ENCODE data around the gene NRP2.

GRCh38 chr2:205686783-205687640 lies 4.7 kb downstream of the NRP2 start:
- TF ChIP-seq, protein P1, sequence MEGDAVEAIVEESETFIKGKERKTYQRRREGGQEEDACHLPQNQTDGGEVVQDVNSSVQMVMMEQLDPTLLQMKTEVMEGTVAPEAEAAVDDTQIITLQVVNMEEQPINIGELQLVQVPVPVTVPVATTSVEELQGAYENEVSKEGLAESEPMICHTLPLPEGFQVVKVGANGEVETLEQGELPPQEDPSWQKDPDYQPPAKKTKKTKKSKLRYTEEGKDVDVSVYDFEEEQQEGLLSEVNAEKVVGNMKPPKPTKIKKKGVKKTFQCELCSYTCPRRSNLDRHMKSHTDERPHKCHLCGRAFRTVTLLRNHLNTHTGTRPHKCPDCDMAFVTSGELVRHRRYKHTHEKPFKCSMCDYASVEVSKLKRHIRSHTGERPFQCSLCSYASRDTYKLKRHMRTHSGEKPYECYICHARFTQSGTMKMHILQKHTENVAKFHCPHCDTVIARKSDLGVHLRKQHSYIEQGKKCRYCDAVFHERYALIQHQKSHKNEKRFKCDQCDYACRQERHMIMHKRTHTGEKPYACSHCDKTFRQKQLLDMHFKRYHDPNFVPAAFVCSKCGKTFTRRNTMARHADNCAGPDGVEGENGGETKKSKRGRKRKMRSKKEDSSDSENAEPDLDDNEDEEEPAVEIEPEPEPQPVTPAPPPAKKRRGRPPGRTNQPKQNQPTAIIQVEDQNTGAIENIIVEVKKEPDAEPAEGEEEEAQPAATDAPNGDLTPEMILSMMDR (IDR thresholded peaks at IDR 0.05): peak; percentile 42
- TF ChIP-seq EZH2phosphoT487 (IDR thresholded peaks at IDR 0.05): no peak
